ENCODE measurements around the gene UFC1.

UFC1 gene

DNA sequence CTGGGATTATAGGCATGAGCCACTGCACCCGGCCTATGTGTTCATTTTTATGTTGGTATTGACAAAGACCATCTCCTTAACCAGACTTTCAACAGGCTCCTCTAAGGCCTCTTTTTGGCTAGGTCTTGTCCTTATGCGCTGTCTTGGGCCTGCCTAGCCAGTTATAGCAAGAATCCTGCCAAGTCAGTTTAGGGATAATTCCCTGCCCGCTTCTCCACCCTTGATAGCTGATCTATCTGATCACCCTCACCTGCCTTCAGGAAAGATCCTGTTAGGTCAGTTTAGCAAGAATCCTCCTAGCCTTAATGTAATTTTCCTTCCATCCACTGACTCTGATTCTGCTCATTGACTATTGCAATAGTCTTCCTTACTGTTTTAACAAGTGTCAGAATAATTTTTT is 25.9 kb downstream of the UFC1 start:
- no peaks in the 10 kb centered on the region for H4K20me1 ChIP-seq (ENCODE audit: control insufficient read depth, insufficient read depth, low read depth, low read length)
- no peak overlapping the region for H3K4me3 ChIP-seq (ENCODE audit: low read length)
- H3K36me3 ChIP-seq (ENCODE audit: control insufficient read depth, low read length): peaks cover 12% of the 10 kb centered on the region
- H3K4me1 ChIP-seq (ENCODE audit: control insufficient read depth, low read length): peaks cover 44% of the 10 kb centered on the region
- no peak overlapping the region for H3K4me2 ChIP-seq (ENCODE audit: low read length)
- no peak for TF ChIP-seq EZH2phosphoT487 (IDR thresholded peaks at IDR 0.05; ENCODE audit: borderline replicate concordance, low read length)
- TF ChIP-seq, protein P1, sequence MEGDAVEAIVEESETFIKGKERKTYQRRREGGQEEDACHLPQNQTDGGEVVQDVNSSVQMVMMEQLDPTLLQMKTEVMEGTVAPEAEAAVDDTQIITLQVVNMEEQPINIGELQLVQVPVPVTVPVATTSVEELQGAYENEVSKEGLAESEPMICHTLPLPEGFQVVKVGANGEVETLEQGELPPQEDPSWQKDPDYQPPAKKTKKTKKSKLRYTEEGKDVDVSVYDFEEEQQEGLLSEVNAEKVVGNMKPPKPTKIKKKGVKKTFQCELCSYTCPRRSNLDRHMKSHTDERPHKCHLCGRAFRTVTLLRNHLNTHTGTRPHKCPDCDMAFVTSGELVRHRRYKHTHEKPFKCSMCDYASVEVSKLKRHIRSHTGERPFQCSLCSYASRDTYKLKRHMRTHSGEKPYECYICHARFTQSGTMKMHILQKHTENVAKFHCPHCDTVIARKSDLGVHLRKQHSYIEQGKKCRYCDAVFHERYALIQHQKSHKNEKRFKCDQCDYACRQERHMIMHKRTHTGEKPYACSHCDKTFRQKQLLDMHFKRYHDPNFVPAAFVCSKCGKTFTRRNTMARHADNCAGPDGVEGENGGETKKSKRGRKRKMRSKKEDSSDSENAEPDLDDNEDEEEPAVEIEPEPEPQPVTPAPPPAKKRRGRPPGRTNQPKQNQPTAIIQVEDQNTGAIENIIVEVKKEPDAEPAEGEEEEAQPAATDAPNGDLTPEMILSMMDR (IDR thresholded peaks at IDR 0.05; ENCODE audit: low read depth, low read length, poor library complexity, severe bottlenecking): no peak
- H3K27me3 ChIP-seq (ENCODE audit: control insufficient read depth, low read length): no peaks in the 10 kb centered on the region
- H3K79me2 ChIP-seq (ENCODE audit: control insufficient read depth, low read length): peaks cover 16% of the 10 kb centered on the region
- H3K9me2 ChIP-seq (replicated peaks; ENCODE audit: control insufficient read depth, low read length): no peaks in the 10 kb centered on the region
- no peak overlapping the region for H3K27ac ChIP-seq (ENCODE audit: low read depth, low read length)
- H3F3A ChIP-seq (ENCODE audit: control insufficient read depth, insufficient read depth): peaks cover 2% of the 10 kb centered on the region; the same call in 1 of the 2 replicates
- H3K9me3 ChIP-seq (ENCODE audit: control insufficient read depth, insufficient read depth, low read length): no peaks in the 10 kb centered on the region

DNA sequence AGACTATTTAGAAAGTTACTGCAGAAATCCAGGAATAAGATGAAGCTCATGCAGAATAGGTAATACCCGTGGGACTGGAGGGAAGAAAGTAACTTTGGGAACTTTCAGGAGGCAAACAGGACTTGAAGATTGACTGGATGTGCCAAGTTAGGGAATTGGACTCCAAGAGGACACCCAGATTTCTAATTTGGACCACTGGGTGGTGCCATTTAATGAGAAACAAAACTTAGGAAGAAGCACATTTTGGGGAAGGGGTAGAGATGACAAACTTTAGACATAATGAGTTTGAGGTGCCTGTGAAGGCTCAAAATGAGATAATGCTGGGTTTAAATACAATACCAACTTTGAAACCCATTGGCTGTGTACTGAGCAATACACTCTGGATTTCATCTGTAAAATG is 26.9 kb downstream of the UFC1 start:
- H4K20me1 ChIP-seq (ENCODE audit: control insufficient read depth, insufficient read depth, low read depth, low read length): no peaks in the 10 kb centered on the region
- H3K4me2 ChIP-seq (ENCODE audit: low read length): no peak overlapping the region
- H3K27me3 ChIP-seq (ENCODE audit: control insufficient read depth, low read length): no peaks in the 10 kb centered on the region
- peaks cover 51% of the 10 kb centered on the region for H3K4me1 ChIP-seq (ENCODE audit: control insufficient read depth, low read length)
- H3K9me3 ChIP-seq (ENCODE audit: control insufficient read depth, insufficient read depth, low read length): no peaks in the 10 kb centered on the region
- H3K27ac ChIP-seq (ENCODE audit: low read depth, low read length): no peak overlapping the region
- TF ChIP-seq, protein P1 (IDR thresholded peaks at IDR 0.05; ENCODE audit: low read depth, low read length, poor library complexity, severe bottlenecking): peak; percentile 49
- TF ChIP-seq EZH2phosphoT487 (IDR thresholded peaks at IDR 0.05; ENCODE audit: borderline replicate concordance, low read length): no peak
- peaks cover 16% of the 10 kb centered on the region for H3K79me2 ChIP-seq (ENCODE audit: control insufficient read depth, low read length)
- H3K4me3 ChIP-seq (ENCODE audit: low read length): no peak overlapping the region
- H3K36me3 ChIP-seq (ENCODE audit: control insufficient read depth, low read length): peaks cover 3% of the 10 kb centered on the region
- H3K9me2 ChIP-seq (replicated peaks; ENCODE audit: control insufficient read depth, low read length): no peaks in the 10 kb centered on the region
- H3F3A ChIP-seq (ENCODE audit: control insufficient read depth, insufficient read depth): peaks cover 4% of the 10 kb centered on the region; the same call in 1 of the 2 replicates

DNA sequence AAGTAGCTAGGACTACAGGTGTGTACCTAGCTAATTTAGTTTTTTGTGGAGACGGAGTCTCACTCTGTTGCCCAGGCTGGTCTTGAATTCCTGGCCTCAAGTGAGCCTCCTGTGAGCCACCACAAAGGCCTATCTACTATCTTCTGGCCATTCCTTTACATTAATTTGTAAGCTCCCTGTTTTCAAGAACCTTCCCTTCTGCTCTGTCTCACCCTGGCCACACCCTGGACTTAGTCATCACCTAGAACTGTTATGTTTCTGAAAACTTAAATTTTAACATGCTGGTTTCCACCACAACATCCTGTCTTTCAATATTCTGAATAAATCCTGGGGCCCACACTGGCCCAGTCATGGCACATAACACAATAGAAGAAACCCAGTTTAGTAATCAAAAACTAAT is 28.4 kb downstream of the UFC1 start:
- Histone ChIP-seq H3K9me3 (ENCODE audit: control insufficient read depth, insufficient read depth, low read length) (no peaks in the 10 kb centered on the region), H3K4me1 (ENCODE audit: control insufficient read depth, low read length) (peaks cover 56% of the 10 kb centered on the region), H4K20me1 (ENCODE audit: control insufficient read depth, insufficient read depth, low read depth, low read length) (no peaks in the 10 kb centered on the region), H3K4me3 (ENCODE audit: low read length) (no peak overlapping the region), H3F3A (ENCODE audit: control insufficient read depth, insufficient read depth) (peaks cover 16% of the 10 kb centered on the region), H3K27me3 (ENCODE audit: control insufficient read depth, low read length) (no peaks in the 10 kb centered on the region), H3K36me3 (ENCODE audit: control insufficient read depth, low read length) (no peaks in the 10 kb centered on the region), H3K27ac (ENCODE audit: low read depth, low read length) (no peak overlapping the region), H3K4me2 (ENCODE audit: low read length) (no peak overlapping the region), H3K79me2 (ENCODE audit: control insufficient read depth, low read length) (peaks cover under 1% of the 10 kb centered on the region; the same call in 1 of the 2 replicates), H3K9me2 (replicated peaks; ENCODE audit: control insufficient read depth, low read length) (no peaks in the 10 kb centered on the region)
- TF ChIP-seq EZH2phosphoT487 (IDR thresholded peaks at IDR 0.05; ENCODE audit: borderline replicate concordance, low read length): no peak
- TF ChIP-seq, protein P1 (IDR thresholded peaks at IDR 0.05; ENCODE audit: low read depth, low read length, poor library complexity, severe bottlenecking): no peak

All from DOHH2 (cell line).